HepG2 (cell line): ENCODE data around the gene NMT2. TPM values are rescaled to one million over a fixed set of nuclear protein-coding genes. Genes with fewer than 3 reads are reported as not detected.

Experiments used
- ATAC-seq: fragments of 200-7000 bp; cut with Tn5 transposase; 3 replicates; pipeline ENCODE4 v1.9.1; 2020; ENCODE audit warnings: mild to moderate bottlenecking, moderate library complexity
- BruUV-seq: library from RNA; stranded (reverse); fragments of 400-500 nt; replicated peaks from 2 replicates; lab custom pipeline; 2021; lab: Mats Ljungman, UMichigan
- CTCF ChIA-PET: fragments of 300-600 bp; formaldehyde crosslinking; extraction: SDS; loops from one replicate; lab custom pipeline; 2021; ENCODE audit warnings: low total read pairs, inconsistent platforms, low intra/inter-chr PET ratio; lab: Yijun Ruan, JAX
- POLR2A ChIA-PET: fragments of 350-600 bp; sonication (Branson Sonifier 250); formaldehyde crosslinking; loops from one replicate; lab custom pipeline; 2020; ENCODE audit warnings: antibody characterized with exemption, inconsistent platforms; lab: Yijun Ruan, JAX
- DNase-seq: peaks from one replicate; pipeline ENCODE4 v3.0.0-alpha.2; 2015; ENCODE audit warnings: low spot score
- FAIRE-seq: peaks from 3 replicates; lab custom pipeline; 2011; peaks lifted over from hg19 to GRCh38; lab: Jason Lieb, UNC
- H2AFZ ChIP-seq: one replicate; pipeline ENCODE4 v1.6.1; 2011; ENCODE audit warnings: low read length, inconsistent platforms
- H3K27ac ChIP-seq: fragments of 300-600 bp; 3 replicates; pipeline ENCODE4 v1.8.0; 2011; ENCODE audit warnings: mixed run types, mild to moderate bottlenecking, mixed read lengths, low read length, inconsistent platforms; ENCODE audit not compliant: insufficient read depth; ENCODE audit errors: extremely low read length
- H3K27me3 ChIP-seq, 2 experiments: fragments of 200-600 bp in 1 of 2; 2 replicates in 1 of 2; 3 replicates in 1 of 2; pipeline versions ENCODE4 v1.6.0 to v1.8.0; 2011; ENCODE audit warnings: low read length in 2 of 2, mild to moderate bottlenecking in 2 of 2, moderate library complexity in 2 of 2, inconsistent platforms in 1 of 2; ENCODE audit not compliant: insufficient read depth in 2 of 2, control insufficient read depth in 1 of 2
- H3K36me3 ChIP-seq, 2 experiments: fragments of 200-600 bp in 1 of 2; replicated peaks in 1 of 2; 2 replicates in 1 of 2; 3 replicates in 1 of 2; pipeline versions ENCODE4 v1.5.1 to v1.8.0; 2011; ENCODE audit warnings: low read length in 2 of 2, inconsistent platforms in 1 of 2; ENCODE audit not compliant: insufficient read depth in 2 of 2, control insufficient read depth in 1 of 2
- H3K4me1 ChIP-seq: 2 replicates; pipeline ENCODE4 v1.5.1; 2012; ENCODE audit warnings: low read length, inconsistent platforms; ENCODE audit not compliant: insufficient read depth
- H3K4me2 ChIP-seq: 2 replicates; pipeline ENCODE4 v1.6.0; 2011; ENCODE audit warnings: low read depth, low read length, inconsistent platforms
- H3K4me3 ChIP-seq, 3 experiments: fragments of 200-600 bp in 1 of 3; sonication (generic), shearing (Covaris generic) in 1 of 3; replicated peaks in 1 of 3; 2 replicates each; pipeline ENCODE4 v1.5.1; 2011 to 2016; ENCODE audit warnings: low read length in 3 of 3, inconsistent platforms in 2 of 3, low read depth in 2 of 3, mild to moderate bottlenecking in 2 of 3, control low read depth in 1 of 3, mixed read lengths in 1 of 3; ENCODE audit not compliant: insufficient read depth in 1 of 3
- H3K79me2 ChIP-seq: one replicate; pipeline ENCODE4 v1.6.1; 2011; ENCODE audit warnings: low read length, inconsistent platforms; ENCODE audit not compliant: insufficient read depth
- H3K9ac ChIP-seq: 2 replicates; pipeline ENCODE4 v1.6.0; 2011; ENCODE audit warnings: mild to moderate bottlenecking, low read depth, low read length, inconsistent platforms; ENCODE audit not compliant: insufficient read depth
- H3K9me3 ChIP-seq: 2 replicates; pipeline ENCODE4 v1.5.1; 2012; ENCODE audit warnings: mild to moderate bottlenecking, low read length
- H4K20me1 ChIP-seq: 2 replicates; pipeline ENCODE4 v1.6.0; 2011; ENCODE audit warnings: inconsistent platforms, mild to moderate bottlenecking, low read length, moderate library complexity; ENCODE audit not compliant: insufficient read depth
- CBX1 ChIP-seq: IDR thresholded peaks from one replicate; pipeline ENCODE4 v1.6.1; 2016; ENCODE audit warnings: antibody characterized with exemption, low read depth
- FOXA3 ChIP-seq: IDR thresholded peaks from 2 replicates; pipeline ENCODE4 v1.6.1; 2016; ENCODE audit warnings: missing genetic modification reagents, missing compliant biosample characterization
- MTF2 ChIP-seq: sonication (generic); formaldehyde crosslinking; IDR thresholded peaks from 2 replicates; pipeline ENCODE4 v1.5.0; 2020; ENCODE audit warnings: missing genetic modification reagents, borderline replicate concordance
- SIN3A ChIP-seq: IDR thresholded peaks from 2 replicates; pipeline ENCODE4 v1.6.1; 2011; ENCODE audit warnings: low read depth, mild to moderate bottlenecking, control low read depth, low read length, borderline replicate concordance
- SIX4 ChIP-seq: sonication (generic); formaldehyde crosslinking; IDR thresholded peaks from 2 replicates; pipeline ENCODE4 v1.4.0; 2020; ENCODE audit warnings: missing genetic modification reagents
- ZNF10 ChIP-seq: sonication (generic); formaldehyde crosslinking; IDR thresholded peaks from 2 replicates; pipeline ENCODE4 v1.4.0; 2020; ENCODE audit warnings: mild to moderate bottlenecking, low read depth, missing genetic modification reagents, borderline replicate concordance
- ZNF160 ChIP-seq: sonication (generic); formaldehyde crosslinking; IDR thresholded peaks from 2 replicates; pipeline ENCODE4 v1.8.0; 2022; ENCODE audit warnings: mild to moderate bottlenecking, inconsistent platforms, missing genetic modification reagents
- ZNF362 ChIP-seq: sonication (generic); formaldehyde crosslinking; IDR thresholded peaks from 2 replicates; pipeline ENCODE4 v1.4.0; 2020; ENCODE audit warnings: missing genetic modification reagents, mild to moderate bottlenecking, borderline replicate concordance
- ZNF432 ChIP-seq: sonication (generic); formaldehyde crosslinking; IDR thresholded peaks from 2 replicates; pipeline ENCODE4 v1.5.0; 2020; ENCODE audit warnings: missing genetic modification reagents, mild to moderate bottlenecking, borderline replicate concordance
- ZNF468 ChIP-seq: sonication (generic); formaldehyde crosslinking; IDR thresholded peaks from 2 replicates; pipeline ENCODE4 v1.8.0; 2022; ENCODE audit warnings: mild to moderate bottlenecking, moderate library complexity, missing genetic modification reagents
- ZNF674 ChIP-seq: sonication (generic); formaldehyde crosslinking; IDR thresholded peaks from 2 replicates; pipeline ENCODE4 v1.5.0; 2020; ENCODE audit warnings: low read depth, mild to moderate bottlenecking, missing genetic modification reagents
- ZNF710 ChIP-seq: sonication (generic); formaldehyde crosslinking; IDR thresholded peaks from 2 replicates; pipeline ENCODE4 v1.5.0; 2020; ENCODE audit warnings: mild to moderate bottlenecking, missing genetic modification reagents, borderline replicate concordance
- ZNF788 ChIP-seq: sonication (generic); formaldehyde crosslinking; IDR thresholded peaks from 2 replicates; pipeline ENCODE4 v1.5.0; 2020; ENCODE audit warnings: mild to moderate bottlenecking, missing genetic modification reagents, borderline replicate concordance
- ZNF792 ChIP-seq: IDR thresholded peaks from 2 replicates; pipeline ENCODE4 v1.6.1; 2016
- ZNF83 ChIP-seq: sonication (generic); formaldehyde crosslinking; IDR thresholded peaks from 2 replicates; pipeline ENCODE4 v1.4.0; 2020; ENCODE audit warnings: missing genetic modification reagents, mild to moderate bottlenecking, borderline replicate concordance
- WGBS: methylation state at CpG from one replicate; pipeline ENCODE4 v1.1.6; 2017; ENCODE audit warnings: low lambda C conversion rate; 5-methylcytosine and 5-hydroxymethylcytosine counted together
- in situ Hi-C: cut with HindIII; loops from 2 replicates; pipeline ENCODE4 v1.10.0; 2017; ENCODE audit warnings: low pct_unique_long_range_greater_than_20kb; ENCODE audit not compliant: extremely low pct_ligation_motif_present
- intact Hi-C: fragments of 100-400 bp; cut with micrococcal nuclease; formaldehyde crosslinking; loops from one replicate; pipeline ENCODE4 v1.10.0; 2022; ENCODE audit not compliant: unreplicated experiment
- polyA plus RNA-seq, 8 experiments: library from polyadenylated mRNA; depleted of rRNA in 3 of 8; stranded (reverse) in 7 of 8; unstranded in 1 of 8; fragments of >200 nt; fragmentation: Illumina TruSeq in 4 of 8; extraction: Trizol in 4 of 8; gene quantifications; 2 replicates each; pipeline versions ENCODE4 v1.2.1 to v1.2.3, GENCODE V29; 2011 to 2016; ENCODE audit warnings: low read depth in 4 of 8, missing spikeins in 1 of 8, mixed read lengths in 1 of 8; ENCODE audit not compliant: insufficient read depth in 1 of 8
- total RNA-seq, 5 experiments: library from RNA; depleted of rRNA; stranded (reverse); fragments of >200 nt; fragmentation: Illumina TruSeq; extraction: Trizol; gene quantifications; 2 replicates each; pipeline ENCODE4 v1.2.3, GENCODE V29; 2016; ENCODE audit warnings: low read depth in 1 of 5
- TF ChIP-seq, protein P1 (sequence below): sonication (generic); formaldehyde crosslinking; IDR thresholded peaks from 2 replicates; pipeline ENCODE4 v1.4.0; 2020; ENCODE audit warnings: missing genetic modification reagents, borderline replicate concordance

NMT2 gene
- total and polyA plus RNA-seq, 2 of the 13 experiments (the other 11 are each of a cell fraction or from before 2014, with no cell fraction given) = 10.1 to 23.8 TPM

GRCh38 chr10:15189133-15189885 is 20.8 kb upstream of the NMT2 start:
- 0 out of 5 replicates have a peak, but pooled peaks cover 0 to 1% of the 10 kb centered on the region in 2 experiments for H3K27me3 ChIP-seq
- peaks cover 24% of the 10 kb centered on the region for H3K4me1 ChIP-seq
- CTCF ChIA-PET = no interaction called here
- no peak overlapping the region for H2AFZ ChIP-seq
- DNase-seq = no peak
- no peak for FAIRE-seq
- WGBS = 77% methylated on average over 11 of the region's 11 CpGs
- in situ Hi-C loops (no loop called here), intact Hi-C loops (no loop called here)
- H3K4me2 ChIP-seq = no peak overlapping the region
- POLR2A ChIA-PET = interaction anchor here (2.4 kb wide), 1 partner anchor 20 kb away, joined by 8 read pairs; the partner anchor contains the start of gene NMT2
- no peaks in the 10 kb centered on the region for H3K79me2 ChIP-seq
- no TSS peak for BruUV-seq
- H3K9ac ChIP-seq = no peak overlapping the region
- no peak overlapping the region for H3K4me3 ChIP-seq
- no peaks in the 10 kb centered on the region for H4K20me1 ChIP-seq
- no peak overlapping the region for H3K27ac ChIP-seq
- ATAC-seq = no peak
- no peaks in the 10 kb centered on the region for H3K36me3 ChIP-seq
- H3K9me3 ChIP-seq = no peaks in the 10 kb centered on the region
- TF ChIP-seq ZNF10 (CRISPR knock-in tag) = no peak
- TF ChIP-seq ZNF160 = no peak
- TF ChIP-seq MTF2 = no peak
- TF ChIP-seq, protein P1, sequence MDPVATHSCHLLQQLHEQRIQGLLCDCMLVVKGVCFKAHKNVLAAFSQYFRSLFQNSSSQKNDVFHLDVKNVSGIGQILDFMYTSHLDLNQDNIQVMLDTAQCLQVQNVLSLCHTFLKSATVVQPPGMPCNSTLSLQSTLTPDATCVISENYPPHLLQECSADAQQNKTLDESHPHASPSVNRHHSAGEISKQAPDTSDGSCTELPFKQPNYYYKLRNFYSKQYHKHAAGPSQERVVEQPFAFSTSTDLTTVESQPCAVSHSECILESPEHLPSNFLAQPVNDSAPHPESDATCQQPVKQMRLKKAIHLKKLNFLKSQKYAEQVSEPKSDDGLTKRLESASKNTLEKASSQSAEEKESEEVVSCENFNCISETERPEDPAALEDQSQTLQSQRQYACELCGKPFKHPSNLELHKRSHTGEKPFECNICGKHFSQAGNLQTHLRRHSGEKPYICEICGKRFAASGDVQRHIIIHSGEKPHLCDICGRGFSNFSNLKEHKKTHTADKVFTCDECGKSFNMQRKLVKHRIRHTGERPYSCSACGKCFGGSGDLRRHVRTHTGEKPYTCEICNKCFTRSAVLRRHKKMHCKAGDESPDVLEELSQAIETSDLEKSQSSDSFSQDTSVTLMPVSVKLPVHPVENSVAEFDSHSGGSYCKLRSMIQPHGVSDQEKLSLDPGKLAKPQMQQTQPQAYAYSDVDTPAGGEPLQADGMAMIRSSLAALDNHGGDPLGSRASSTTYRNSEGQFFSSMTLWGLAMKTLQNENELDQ (CRISPR knock-in tag) = no peak
- TF ChIP-seq ZNF710 (CRISPR knock-in tag) = no peak
- no peak for TF ChIP-seq ZNF362 (CRISPR knock-in tag)
- TF ChIP-seq FOXA3 (CRISPR knock-in tag) = no peak
- no peak for TF ChIP-seq ZNF674 (CRISPR knock-in tag)
- TF ChIP-seq ZNF468 (CRISPR knock-in tag) = no peak
- no peak for TF ChIP-seq SIN3A
- TF ChIP-seq ZNF788 = no peak
- no peak for TF ChIP-seq ZNF83 (CRISPR knock-in tag)
- TF ChIP-seq SIX4 (CRISPR knock-in tag) = no peak
- TF ChIP-seq ZNF432 (CRISPR knock-in tag) = no peak
- TF ChIP-seq CBX1 = no peak
- no peak for TF ChIP-seq ZNF792 (CRISPR knock-in tag)
